Adrenal gland (tissue), 12 donors: ENCODE data around the gene GCNT1. TPM values are rescaled to one million over a fixed set of nuclear protein-coding genes. Genes with fewer than 3 reads are reported as not detected.

Experiments
- DNase-seq, 7 donors: peaks; one replicate each; pipeline ENCODE4 v3.0.0-alpha.2; 2019 to 2020
- H3K27ac ChIP-seq, 5 donors: fragments of 200-600 bp; sonication (generic) in 4 of 5; 1 replicate in 3 of 5; 2 replicates in 2 of 5; pipeline versions ENCODE4 v1.5.1 to v1.8.0; 2016 to 2020; ENCODE audit warnings: mild to moderate bottlenecking in 1 of 5
- H3K27me3 ChIP-seq: fragments of 200-600 bp; 2 replicates; pipeline ENCODE4 v1.8.0; 2021
- H3K36me3 ChIP-seq, 2 donors: fragments of 200-600 bp; replicated peaks in 1 of 2; 1 replicate in 1 of 2; 2 replicates in 1 of 2; pipeline versions ENCODE4 v1.5.1 to v1.8.0; 2018 to 2022
- H3K4me1 ChIP-seq, 2 donors: fragments of 200-600 bp; replicated peaks in 1 of 2; 1 replicate in 1 of 2; 2 replicates in 1 of 2; pipeline versions ENCODE4 v1.5.1 to v1.8.0; 2018 to 2021
- H3K4me3 ChIP-seq, 4 donors: fragments of 200-600 bp; sonication (generic) in 3 of 4; one replicate each; pipeline ENCODE4 v1.5.1; 2016 to 2018
- H3K9me3 ChIP-seq, 3 donors: fragments of 200-600 bp; sonication (generic) in 1 of 3; replicated peaks in 1 of 3; 1 replicate in 2 of 3; 2 replicates in 1 of 3; pipeline versions ENCODE4 v1.5.1 to v1.8.0; 2016 to 2021
- POLR2A ChIP-seq, 2 donors: fragments of 450-650 bp; IDR thresholded peaks; one replicate each; pipeline ENCODE4 v1.6.1; 2017; ENCODE audit warnings: antibody characterized with exemption in 2 of 2, mild to moderate bottlenecking in 2 of 2, moderate library complexity in 1 of 2
- WGBS, 4 donors: extraction: QIAGEN DNeasy Blood & Tissue Kit in 2 of 4; methylation state at CpG; one replicate each; pipeline versions ENCODE4 v1.1.5 to v1.1.7; 2013 to 2017; 5-methylcytosine and 5-hydroxymethylcytosine counted together
- intact Hi-C, 2 donors: fragments of 100-400 bp; cut with DNase I; formaldehyde crosslinking; loops; one replicate each; pipeline versions ENCODE4 v1.14.1 to v1.15.0; 2022 to 2023
- polyA plus RNA-seq, 3 donors: library from polyadenylated mRNA; stranded (reverse); fragments of 200-250 nt in 2 of 3; fragments of 350-450 nt in 1 of 3; fragmentation: Illumina TruSeq in 1 of 3; extraction: RNeasy Lipid Tissue Mini Kit (QIAGEN cat#74804) in 1 of 3; gene quantifications; one replicate each; pipeline ENCODE4 v1.2.3, GENCODE V29; 2013 to 2014
- total RNA-seq, 9 donors: library from RNA; depleted of rRNA in 4 of 9; stranded (reverse); fragments of >200 nt in 4 of 9; fragments of 120-200 nt in 1 of 9; fragmentation: NEBNext Ultra II Directional in 1 of 9; extraction: Animal tissue kit (Norgen Biotek cat#: 25700) in 1 of 9; gene quantifications; one replicate each; pipeline versions ENCODE4 v1.1.0 to v1.2.4, GENCODE V29; 2013 to 2023
- TF ChIP-seq, protein P1 (sequence below), 6 experiments: fragments of 450-650 bp in 4 of 6; fragments of 200-600 bp in 2 of 6; sonication (generic) in 1 of 6; IDR thresholded peaks; 1 replicate in 5 of 6; 2 replicates in 1 of 6; pipeline versions ENCODE4 v1.5.1 to v1.8.0; 2016 to 2021; ENCODE audit warnings: antibody characterized with exemption in 6 of 6, mild to moderate bottlenecking in 2 of 6, moderate library complexity in 1 of 6
- donor health status: healthy with polysubstance abuse.
- donor health status: Bipolar disorder and iron deficiency.
- donor health status: DM: yes; HTN: yes; CAD: no.
- donor health status: DM: no; HTN: no; CAD: no.
- donor health status: DM: no; HTN: no; CAD: no.
- donor health status: DM: yes; HTN: yes; CAD: no.

The GCNT1 gene
- total and polyA plus RNA-seq, 12 donors = 0.77 to 56.4 (median 3.6) TPM

- Histone ChIP-seq H3K4me3 (no peak overlapping the region), H3K27me3 (no peaks in the 10 kb centered on the region), H3K9me3 (no peaks in the 10 kb centered on the region), H3K27ac (no peak overlapping the region), H3K36me3 (no peaks in the 10 kb centered on the region), H3K4me1 (no peaks in the 10 kb centered on the region)
- TF ChIP-seq POLR2A (IDR thresholded peaks at IDR 0.05) = no peak
- TF ChIP-seq, protein P1, sequence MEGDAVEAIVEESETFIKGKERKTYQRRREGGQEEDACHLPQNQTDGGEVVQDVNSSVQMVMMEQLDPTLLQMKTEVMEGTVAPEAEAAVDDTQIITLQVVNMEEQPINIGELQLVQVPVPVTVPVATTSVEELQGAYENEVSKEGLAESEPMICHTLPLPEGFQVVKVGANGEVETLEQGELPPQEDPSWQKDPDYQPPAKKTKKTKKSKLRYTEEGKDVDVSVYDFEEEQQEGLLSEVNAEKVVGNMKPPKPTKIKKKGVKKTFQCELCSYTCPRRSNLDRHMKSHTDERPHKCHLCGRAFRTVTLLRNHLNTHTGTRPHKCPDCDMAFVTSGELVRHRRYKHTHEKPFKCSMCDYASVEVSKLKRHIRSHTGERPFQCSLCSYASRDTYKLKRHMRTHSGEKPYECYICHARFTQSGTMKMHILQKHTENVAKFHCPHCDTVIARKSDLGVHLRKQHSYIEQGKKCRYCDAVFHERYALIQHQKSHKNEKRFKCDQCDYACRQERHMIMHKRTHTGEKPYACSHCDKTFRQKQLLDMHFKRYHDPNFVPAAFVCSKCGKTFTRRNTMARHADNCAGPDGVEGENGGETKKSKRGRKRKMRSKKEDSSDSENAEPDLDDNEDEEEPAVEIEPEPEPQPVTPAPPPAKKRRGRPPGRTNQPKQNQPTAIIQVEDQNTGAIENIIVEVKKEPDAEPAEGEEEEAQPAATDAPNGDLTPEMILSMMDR (IDR thresholded peaks at IDR 0.05) = no peak
- intact Hi-C loops = no loop called here
- WGBS, 4 donors = 58 to 69% (median 66%) methylated on average over 2 of the region's 2 CpGs
- no peak for DNase-seq
Measured at GRCh38 chr9:76545191-76545590, 86.2 kb downstream of the GCNT1 start.

DNA sequence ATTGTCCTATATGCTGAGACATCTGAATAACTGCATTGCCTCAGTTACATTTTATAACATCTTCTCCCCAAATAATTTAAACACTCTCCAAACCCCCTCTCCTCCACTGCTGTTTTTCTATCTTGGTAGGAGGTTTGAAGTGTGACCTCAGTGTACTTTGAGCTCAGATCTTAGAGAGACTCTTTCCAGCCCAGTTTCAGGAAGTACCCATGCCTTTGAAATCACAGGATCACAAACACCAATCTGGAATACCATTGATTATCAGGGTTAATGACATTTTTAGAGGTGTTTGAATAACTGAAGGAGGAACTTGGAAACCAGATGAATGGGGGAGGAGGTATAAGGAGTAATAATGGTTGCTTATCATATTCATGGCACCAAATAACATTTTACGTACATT is 93.2 kb downstream of the GCNT1 start:
- no peaks in the 10 kb centered on the region for H3K36me3 ChIP-seq
- no peaks in the 10 kb centered on the region for H3K4me1 ChIP-seq
- WGBS, 4 donors = 71 to 98% (median 85%) methylated on average over 1 of the region's 1 CpG
- H3K9me3 ChIP-seq = no peaks in the 10 kb centered on the region
- no peak for DNase-seq
- no peak for TF ChIP-seq POLR2A (IDR thresholded peaks at IDR 0.05)
- TF ChIP-seq, protein P1 (IDR thresholded peaks at IDR 0.05) = no peak
- intact Hi-C loops = no loop called here
- H3K4me3 ChIP-seq = no peak overlapping the region
- no peak overlapping the region for H3K27ac ChIP-seq
- H3K27me3 ChIP-seq = no peaks in the 10 kb centered on the region

GRCh38 chr9:76552751-76553455 is 93.9 kb downstream of the GCNT1 start:
- TF ChIP-seq, protein P1 (IDR thresholded peaks at IDR 0.05) = no peak
- TF ChIP-seq POLR2A (IDR thresholded peaks at IDR 0.05) = no peak

GRCh38 chr9:76553680-76554079 is 94.7 kb downstream of the GCNT1 start:
- H3K27ac ChIP-seq = no peak overlapping the region
- 65 to 83% (median 69%) methylated on average over 5 of the region's 5 CpGs for WGBS, 4 donors
- TF ChIP-seq, protein P1 (IDR thresholded peaks at IDR 0.05) = no peak
- no peak for TF ChIP-seq POLR2A (IDR thresholded peaks at IDR 0.05)

More at GRCh38 chr9:76552751-76553455, 93.9 kb downstream of the GCNT1 start:
- intact Hi-C loops = no loop called here
- H3K4me1 ChIP-seq = no peaks in the 10 kb centered on the region
- DNase-seq = no peak
- H3K27me3 ChIP-seq = no peaks in the 10 kb centered on the region
- no peak overlapping the region for H3K27ac ChIP-seq
- 80 to 87% (median 82%) methylated on average over 11 of the region's 11 CpGs for WGBS, 4 donors
- no peaks in the 10 kb centered on the region for H3K9me3 ChIP-seq
- H3K4me3 ChIP-seq = no peak overlapping the region
- no peaks in the 10 kb centered on the region for H3K36me3 ChIP-seq

More at GRCh38 chr9:76553680-76554079, 94.7 kb downstream of the GCNT1 start:
- Histone ChIP-seq H3K27me3 (no peaks in the 10 kb centered on the region), H3K9me3 (no peaks in the 10 kb centered on the region), H3K4me3 (no peak overlapping the region), H3K4me1 (no peaks in the 10 kb centered on the region), H3K36me3 (no peaks in the 10 kb centered on the region)
- intact Hi-C loops = no loop called here
- no peak for DNase-seq

Other genes with a start within 250 kb of the GCNT1 start
- 10 to 100 TPM; 10.3 to 29.0 (median 22.4) TPM for gene RFK, start 64.8 kb upstream of the GCNT1 start, total RNA-seq
- gene RFK, start 64.8 kb upstream of the GCNT1 start, polyA plus RNA-seq = 10 to 100 TPM in 1 of 3 donors, 1 to 10 TPM in 2; 8.1 to 48.5 (median 9.2) TPM